Activated naive CD4-positive, alpha-beta T cell treated with anti-CD3 and anti-CD28 coated beads, Interleukin-2, amount 50 U/mL, for 16 hours (primary cell): ENCODE data around the gene VPS4A.

Source experiments
- DNase-seq: peaks from one replicate; pipeline ENCODE4 v3.0.0-alpha.2; 2020

VPS4A gene

GRCh38 chr16:69368866-69369265 is 57.7 kb downstream of the VPS4A start:
- no peak for DNase-seq

GRCh38 chr16:69371564-69371963 is 60.4 kb downstream of the VPS4A start:
- no peak for DNase-seq

GRCh38 chr16:69373019-69373418 is 61.9 kb downstream of the VPS4A start:
- DNase-seq: no peak
